Suppressor macrophage treated with lipopolysaccharide for 1 hour (primary cell): ENCODE measurements around the gene KLC1.
A peak's percentile ranks its signal among the peaks of the same experiment; 100 is the strongest.
"Not testable (repeated sequence)": the region's sequence is repeated elsewhere in the genome, so short reads cannot be mapped to it uniquely, and the experiment has no call there.

Experiments used
- DNase-seq, 3 donors: peaks; one replicate each; pipeline ENCODE4 v3.0.0-alpha.2; 2020 to 2022

The KLC1 gene

GRCh38 chr14:103625356-103626095 lies 3.5 kb upstream of the KLC1 start:
- peak in 2 of 3 donors; percentile 16 to 22 for DNase-seq

- DNase-seq, result no peak
Observed at GRCh38 chr14:103626146-103626850, 2.7 kb upstream of the KLC1 start.

- no peak for DNase-seq
Observed at GRCh38 chr14:103627073-103628025, 1.7 kb upstream of the KLC1 start.

- peak; percentile 92 to 94 (median 92) for DNase-seq
Observed at GRCh38 chr14:103628221-103628683, 759 bp upstream of the KLC1 start.

DNA sequence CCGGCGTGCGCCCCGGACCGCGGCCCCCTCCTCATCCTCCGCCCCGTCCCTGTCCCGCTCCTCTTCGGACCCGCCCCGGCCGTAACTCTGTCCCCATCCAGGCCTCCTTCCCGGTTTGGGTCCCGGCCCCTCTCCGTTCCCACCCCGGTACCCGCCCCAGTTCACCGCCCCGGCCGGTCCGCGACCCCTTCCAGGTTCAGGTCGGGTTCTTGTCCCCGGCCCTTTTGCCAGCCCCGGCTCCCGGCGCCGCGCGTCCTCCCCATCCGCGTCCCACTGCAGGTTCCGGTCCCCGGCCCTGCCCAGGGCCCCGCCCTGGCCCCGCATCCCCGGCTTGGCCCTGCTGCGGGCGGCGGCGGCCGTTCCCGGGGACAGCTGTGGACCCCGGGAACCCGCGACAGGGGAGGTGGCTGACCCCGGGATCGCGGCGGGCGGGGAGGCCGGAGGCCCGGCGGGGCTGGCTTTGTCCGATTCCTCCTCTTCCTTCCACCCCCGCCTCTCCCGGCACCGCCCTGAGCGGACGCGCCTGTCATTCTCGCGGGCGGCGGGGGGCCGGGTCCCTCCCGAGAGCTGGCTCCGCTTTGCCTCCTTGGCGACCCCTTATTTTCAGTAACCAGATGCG lies 601 bp downstream of the KLC1 start:
- DNase-seq, result peak; percentile 61 to 88 (median 68)

DNA sequence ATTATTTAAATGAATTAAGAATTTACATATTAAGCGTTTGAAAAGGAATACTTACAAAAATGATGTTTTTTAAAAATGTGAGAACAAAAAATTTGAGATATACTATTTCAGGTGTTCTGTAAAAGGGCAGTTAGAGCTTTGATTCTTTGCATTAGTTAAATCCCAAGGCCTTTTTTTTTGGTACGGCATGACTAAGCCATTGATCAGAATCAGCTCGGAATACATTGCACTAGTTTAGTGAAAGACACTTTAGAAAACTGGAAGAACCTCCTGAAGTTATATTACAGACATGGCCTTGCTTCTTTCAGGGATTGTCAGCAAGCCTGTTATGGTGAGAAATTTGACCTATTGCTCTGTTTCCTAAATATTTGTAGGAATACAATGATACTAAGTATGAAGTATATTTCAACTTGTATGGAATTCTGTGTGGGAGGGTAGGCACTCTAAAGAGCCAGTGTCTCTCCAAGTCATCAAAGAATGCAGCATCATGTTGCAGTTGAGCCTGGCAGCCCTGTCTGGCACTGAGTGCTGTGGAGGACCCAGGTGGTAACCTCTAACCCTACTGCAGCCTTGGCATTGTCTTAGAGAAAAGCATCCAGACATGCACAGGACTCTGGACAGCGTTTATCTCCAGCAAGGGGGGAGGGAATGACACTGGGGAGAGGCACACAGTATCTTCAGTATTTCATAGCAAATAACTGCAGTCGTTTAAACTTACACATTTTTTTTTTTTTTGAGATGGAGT lies 1.5 kb downstream of the KLC1 start:
- DNase-seq, result peak in 1 of 3 donors; percentile 18

GRCh38 chr14:103633391-103633790 lies 4.4 kb downstream of the KLC1 start:
- no peak for DNase-seq

DNA sequence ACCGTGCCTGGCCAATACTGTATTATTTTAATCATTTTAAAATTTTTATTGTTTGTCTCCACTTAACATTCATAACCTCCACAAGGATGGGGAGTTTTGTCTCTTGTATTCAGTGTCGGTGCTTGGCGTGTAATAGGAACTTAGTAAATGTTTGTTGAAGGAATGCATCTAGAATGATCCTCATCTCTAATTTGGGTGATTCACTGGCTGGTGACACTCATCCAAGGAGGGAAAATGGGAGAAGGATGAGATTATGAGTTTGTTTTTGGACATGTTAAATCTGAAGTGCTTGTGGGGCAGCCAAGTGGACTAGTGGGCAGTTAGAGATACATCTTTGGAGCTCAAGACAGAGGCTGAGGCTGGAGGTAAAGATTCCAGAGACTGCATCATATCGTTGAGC lies 5.1 kb downstream of the KLC1 start:
- DNase-seq, result no peak

DNA sequence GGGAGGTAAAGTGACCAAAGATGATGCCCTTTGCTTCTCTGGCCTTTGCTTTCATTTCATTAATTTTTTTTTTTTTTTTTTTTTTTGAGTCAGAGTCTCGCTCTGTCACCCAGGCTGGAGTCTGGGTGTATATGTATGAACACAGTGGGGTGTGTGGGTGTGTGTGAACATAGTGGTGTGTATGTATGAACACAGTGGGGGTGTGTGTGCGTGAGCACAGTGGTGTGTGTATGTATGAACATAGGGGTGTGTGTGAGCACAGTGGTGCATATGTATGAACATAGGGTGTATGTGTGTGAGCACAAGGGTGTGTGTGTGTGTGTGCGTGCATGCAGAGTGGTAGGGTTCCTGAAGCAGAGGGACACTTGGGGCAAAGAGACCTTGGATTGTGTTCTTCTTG lies 9.6 kb downstream of the KLC1 start:
- no peak for DNase-seq

DNA sequence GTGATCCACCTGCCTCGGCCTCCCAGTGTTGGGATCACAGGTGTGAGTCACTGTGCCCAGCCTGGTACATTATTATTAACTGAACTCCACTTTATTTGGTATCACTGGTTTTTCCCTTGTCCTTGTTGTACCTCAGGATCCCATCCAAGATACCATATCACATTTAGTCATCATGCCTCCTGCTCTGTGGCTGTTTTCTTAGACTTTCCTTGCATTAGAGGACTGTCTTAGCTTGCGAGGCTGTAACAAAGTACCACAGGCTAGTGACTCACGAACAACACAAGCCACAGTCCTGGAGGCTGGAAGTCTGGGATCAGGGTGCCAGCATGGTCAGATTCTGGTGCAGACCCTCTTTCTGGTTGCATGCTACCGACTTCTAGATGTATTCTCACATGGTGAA lies 12.2 kb downstream of the KLC1 start:
- DNase-seq, result no peak

DNA sequence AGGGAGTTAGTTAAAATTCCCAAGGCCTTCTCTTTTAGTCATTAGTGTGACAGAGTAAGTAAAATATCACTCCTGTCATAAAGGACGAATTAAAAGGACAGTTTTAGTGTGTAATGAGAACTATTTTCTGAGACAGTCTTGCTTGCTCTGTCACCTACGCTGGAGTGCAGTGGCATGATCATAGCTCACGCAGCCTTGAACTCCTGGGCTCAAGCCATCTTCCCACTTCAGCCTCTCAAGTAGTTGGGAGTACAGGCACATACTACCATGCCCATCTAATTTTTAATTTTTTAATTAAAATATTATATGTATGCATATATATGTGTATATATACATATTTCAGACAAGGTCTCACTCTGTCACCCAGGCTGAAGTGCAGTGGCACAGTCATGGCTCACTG lies 17.2 kb downstream of the KLC1 start:
- DNase-seq, result no peak

DNA sequence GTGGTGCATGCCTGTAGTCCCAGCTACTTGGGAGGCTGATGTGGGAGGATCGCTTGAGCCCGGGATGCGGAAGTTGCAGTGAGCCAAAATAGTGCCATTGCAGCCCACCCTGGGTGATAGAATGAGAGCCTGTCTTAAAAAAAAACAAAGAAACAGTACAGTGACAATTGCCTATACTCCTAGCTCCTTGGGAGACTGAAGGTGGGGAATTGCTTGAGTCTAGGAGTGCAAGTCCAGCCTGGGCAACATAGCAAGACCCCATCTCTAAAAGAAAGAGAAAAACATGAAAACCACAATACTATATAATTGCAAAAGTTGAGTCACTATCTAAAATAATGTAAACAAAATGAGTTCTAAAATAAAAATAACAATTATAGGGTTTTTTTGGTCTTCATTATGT lies 20.0 kb downstream of the KLC1 start:
- no peak for DNase-seq

- DNase-seq, result no peak
Observed at GRCh38 chr14:103650213-103650612, 21.2 kb downstream of the KLC1 start.

DNA sequence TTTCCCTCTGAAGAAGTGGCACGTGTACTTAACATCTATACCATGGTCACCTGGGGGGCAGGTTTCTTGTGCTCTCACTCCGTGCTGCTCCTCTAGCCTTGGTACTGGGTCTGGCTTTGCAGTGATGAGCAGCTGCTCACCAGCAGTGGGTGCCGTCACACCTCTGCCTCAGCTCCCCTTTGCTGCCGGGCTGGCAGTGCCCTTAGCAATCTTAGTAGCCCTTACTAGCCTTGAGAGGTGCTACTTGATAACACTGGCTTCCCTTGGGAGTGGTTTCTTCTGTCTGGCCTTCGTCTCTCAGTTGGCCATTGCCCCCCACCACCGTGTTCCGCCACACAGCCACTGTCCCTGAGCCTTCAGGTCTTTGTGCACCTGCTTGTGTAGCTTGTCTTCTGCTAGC lies 22.6 kb downstream of the KLC1 start:
- DNase-seq, result no peak

GRCh38 chr14:103652806-103653205 lies 23.8 kb downstream of the KLC1 start:
- DNase-seq, result no peak

DNA sequence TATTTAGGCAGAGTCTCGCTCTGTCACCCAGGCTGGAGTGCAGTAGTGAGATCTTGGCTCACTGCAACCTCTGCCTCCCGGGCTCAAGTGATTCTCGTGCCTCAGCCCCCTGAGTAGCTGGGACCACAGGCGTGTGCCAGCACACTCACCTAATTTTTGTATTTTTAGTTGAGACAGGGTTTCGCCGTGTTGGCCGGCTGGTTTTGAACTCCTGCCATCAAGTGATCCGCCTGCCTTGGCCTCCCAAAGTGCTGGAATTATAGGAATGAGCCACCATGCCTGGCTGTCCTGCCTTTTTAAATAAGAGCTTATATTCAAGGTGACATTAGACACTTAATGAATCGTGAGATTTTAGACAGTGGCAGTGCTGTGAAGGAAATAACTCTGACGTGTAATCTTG lies 24.3 kb downstream of the KLC1 start:
- DNase-seq, result not testable (repeated sequence)

DNA sequence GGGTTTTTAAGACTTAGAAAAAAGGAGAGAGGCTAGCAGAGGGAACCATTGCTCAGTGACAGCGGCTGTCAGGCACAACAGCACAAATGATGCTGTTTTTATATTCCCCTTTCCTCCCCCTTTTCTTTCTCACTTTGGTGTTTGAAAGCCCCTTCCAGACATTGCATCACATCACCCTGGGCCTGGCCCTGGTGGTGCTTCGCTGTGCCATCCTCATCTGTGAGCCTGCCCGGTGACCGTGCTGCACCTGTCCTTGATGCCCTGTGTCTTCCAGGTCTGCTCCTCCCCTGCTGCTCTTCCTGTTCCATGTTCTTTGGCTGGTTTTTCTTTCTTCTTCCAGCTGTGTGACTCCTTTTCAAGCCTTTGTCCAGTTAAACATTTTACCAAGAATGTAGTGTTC lies 24.8 kb downstream of the KLC1 start:
- no peak for DNase-seq

GRCh38 chr14:103654619-103655018 lies 25.6 kb downstream of the KLC1 start:
- DNase-seq, result no peak

DNA sequence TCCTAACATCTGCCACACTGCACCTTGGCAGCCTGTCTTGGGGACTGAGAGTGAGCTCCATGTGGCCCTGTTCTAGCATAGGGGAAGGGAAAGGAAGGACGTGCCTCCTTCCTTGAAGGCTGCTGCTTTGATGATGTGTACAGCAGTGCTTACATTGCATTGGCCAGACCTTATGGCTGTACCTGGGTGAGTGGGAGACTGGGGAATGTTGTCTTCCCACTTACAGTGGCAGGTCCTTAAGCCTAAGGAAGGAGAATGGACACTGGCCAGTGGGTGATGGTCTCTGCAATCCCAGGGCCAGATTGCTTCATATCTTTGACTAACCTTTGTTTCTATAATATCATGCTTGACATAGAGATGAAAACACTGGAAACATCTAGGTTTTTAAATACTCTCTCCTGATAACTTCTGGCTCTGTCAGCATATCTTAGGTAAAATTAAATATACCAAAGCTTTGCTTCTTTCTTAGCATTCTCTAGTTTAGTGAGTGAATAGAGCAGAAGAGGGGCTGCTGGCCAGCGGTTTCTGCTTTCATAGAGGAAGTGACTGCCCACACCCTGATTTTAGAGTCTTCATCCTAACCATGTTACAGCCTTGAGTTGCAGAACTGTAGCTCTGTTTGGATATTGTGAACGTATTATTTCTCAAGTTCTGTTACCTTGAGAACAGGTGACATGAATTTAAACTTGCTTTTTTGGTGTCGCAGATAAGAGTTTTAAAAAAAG lies 27.2 kb downstream of the KLC1 start:
- peak; percentile 55 to 61 (median 61) for DNase-seq

DNA sequence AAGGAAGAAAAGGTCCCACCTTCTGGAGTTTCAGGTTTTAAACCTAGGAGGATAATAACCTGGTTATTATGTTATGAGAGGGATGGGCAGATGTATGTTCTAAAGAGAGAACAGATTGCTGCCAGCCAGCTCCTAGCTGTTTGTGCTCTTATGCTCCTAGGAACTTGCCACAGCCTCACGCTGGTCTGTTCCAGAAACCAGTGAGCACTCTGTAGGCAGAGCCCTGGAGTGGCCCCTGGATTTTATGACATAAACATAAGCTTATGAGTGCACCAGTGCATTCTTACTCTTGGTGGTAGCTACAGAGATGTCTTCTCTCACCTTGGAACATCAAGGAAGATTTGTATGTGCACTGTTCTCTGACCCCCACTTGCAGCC lies 27.7 kb downstream of the KLC1 start:
- DNase-seq, result no peak

- DNase-seq, result peak; percentile 61 to 76 (median 73)
Observed at GRCh38 chr14:103657471-103657870, 28.5 kb downstream of the KLC1 start.
